GM19239 (cell line): Measurements from ENCODE around the gene WASL.
"Not testable (repeated sequence)": the region's sequence is repeated elsewhere in the genome, so short reads cannot be mapped to it uniquely, and the experiment has no call there.

ENCODE experiments used
- DNase-seq: peaks from one replicate; pipeline ENCODE4 v3.0.0; 2011; ENCODE audit warnings: low spot score; ENCODE audit not compliant: insufficient read length
- FAIRE-seq: peaks from 2 replicates; lab custom pipeline; 2011; peaks lifted over from hg19 to GRCh38; lab: Jason Lieb, UNC

The WASL gene

GRCh38 chr7:123737168-123737674 is 11.6 kb downstream of the WASL start:
- not testable (repeated sequence) for DNase-seq, FAIRE-seq

GRCh38 chr7:123735539-123735938 is 13.3 kb downstream of the WASL start:
- no peak for DNase-seq
- no peak for FAIRE-seq

- DNase-seq = no peak
- FAIRE-seq = no peak
These were observed 14.3 kb downstream of the WASL start for GRCh38 chr7:123734498-123734897.

GRCh38 chr7:123732413-123733091 is 16.3 kb downstream of the WASL start:
- FAIRE-seq (no peak), DNase-seq (no peak)

GRCh38 chr7:123729218-123729578 is 19.6 kb downstream of the WASL start:
- FAIRE-seq = no peak

GRCh38 chr7:123727071-123727837 is 21.5 kb downstream of the WASL start:
- no peak for DNase-seq
- FAIRE-seq = no peak

More at GRCh38 chr7:123729218-123729578, 19.6 kb downstream of the WASL start:
- no peak for DNase-seq

GRCh38 chr7:123725586-123726171 is 23.1 kb downstream of the WASL start:
- no peak for DNase-seq
- peak; percentile 26 for FAIRE-seq

- DNase-seq (no peak), FAIRE-seq (peak; percentile 59)
These were observed 24.0 kb downstream of the WASL start for GRCh38 chr7:123724817-123725253.

GRCh38 chr7:123723913-123724312 is 24.9 kb downstream of the WASL start:
- DNase-seq = no peak
- no peak for FAIRE-seq

GRCh38 chr7:123720527-123720926 is 28.3 kb downstream of the WASL start:
- not testable (repeated sequence) for FAIRE-seq, DNase-seq

GRCh38 chr7:123719197-123719721 is 29.5 kb downstream of the WASL start:
- DNase-seq (no peak), FAIRE-seq (no peak)

GRCh38 chr7:123718773-123719172 is 30.0 kb downstream of the WASL start:
- FAIRE-seq (no peak), DNase-seq (no peak)

GRCh38 chr7:123717689-123718088 is 31.1 kb downstream of the WASL start:
- DNase-seq = no peak
- no peak for FAIRE-seq

GRCh38 chr7:123716877-123717276 is 31.9 kb downstream of the WASL start:
- FAIRE-seq (no peak), DNase-seq (no peak)

GRCh38 chr7:123715799-123716198 is 33.0 kb downstream of the WASL start:
- no peak for DNase-seq
- no peak for FAIRE-seq

- FAIRE-seq (no peak), DNase-seq (no peak)
These were observed 33.6 kb downstream of the WASL start for GRCh38 chr7:123715198-123715597.

- DNase-seq = no peak
- no peak for FAIRE-seq
These were observed 34.3 kb downstream of the WASL start for GRCh38 chr7:123714296-123715080.

- no peak for FAIRE-seq
- no peak for DNase-seq
These were observed 36.2 kb downstream of the WASL start for GRCh38 chr7:123712619-123713018.

- FAIRE-seq (peak; percentile 48), DNase-seq (no peak)
These were observed 36.9 kb downstream of the WASL start for GRCh38 chr7:123711832-123712293.

- peak; percentile 28 for FAIRE-seq
- DNase-seq = no peak
These were observed 38.1 kb downstream of the WASL start for GRCh38 chr7:123710683-123711082.
